Measurements from ENCODE around the gene ARHGAP22. TPM values are rescaled to one million over a fixed set of nuclear protein-coding genes. Genes with fewer than 3 reads are reported as not detected.

Gene ARHGAP22
- total RNA-seq, 1 donor from 2014 or later, result 0.82 TPM

DNA sequence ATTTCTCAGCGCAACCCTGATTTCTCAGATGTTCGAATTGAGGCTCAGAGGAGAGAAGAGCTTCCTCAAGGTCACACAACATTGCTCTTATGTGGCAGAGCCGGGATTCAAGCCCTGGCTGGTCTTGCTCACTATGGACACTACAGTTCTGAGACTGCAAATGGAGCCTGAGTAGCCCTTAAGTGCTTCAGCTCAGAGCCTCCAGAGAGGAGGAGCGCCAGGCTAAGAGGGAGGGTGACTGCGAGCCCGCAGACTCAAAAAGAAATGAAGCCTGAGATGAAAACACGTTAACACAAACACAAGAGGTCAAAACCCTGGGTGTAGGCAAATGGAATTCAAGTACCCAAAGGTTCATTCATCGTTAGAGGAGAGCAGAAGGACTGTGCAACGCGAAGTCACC is 13.9 kb downstream of the ARHGAP22 start:
- ChIA-PET POLR2A (no interaction called here), CTCF (no interaction called here)
- Mint-ChIP-seq H3K36me3 (ENCODE audit: low read depth) (no peaks in the 10 kb centered on the region), H3K4me1 (peaks cover 2% of the 10 kb centered on the region), H3K4me3 (no peak overlapping the region), H3K9me3 (no peaks in the 10 kb centered on the region), H3K27me3 (no peaks in the 10 kb centered on the region), H3K27ac (no peak overlapping the region)
- no peak for ATAC-seq (ENCODE audit: low read depth)
- intact Hi-C loops (cut with micrococcal nuclease), result no loop called here
- TF ChIP-seq, protein P1, sequence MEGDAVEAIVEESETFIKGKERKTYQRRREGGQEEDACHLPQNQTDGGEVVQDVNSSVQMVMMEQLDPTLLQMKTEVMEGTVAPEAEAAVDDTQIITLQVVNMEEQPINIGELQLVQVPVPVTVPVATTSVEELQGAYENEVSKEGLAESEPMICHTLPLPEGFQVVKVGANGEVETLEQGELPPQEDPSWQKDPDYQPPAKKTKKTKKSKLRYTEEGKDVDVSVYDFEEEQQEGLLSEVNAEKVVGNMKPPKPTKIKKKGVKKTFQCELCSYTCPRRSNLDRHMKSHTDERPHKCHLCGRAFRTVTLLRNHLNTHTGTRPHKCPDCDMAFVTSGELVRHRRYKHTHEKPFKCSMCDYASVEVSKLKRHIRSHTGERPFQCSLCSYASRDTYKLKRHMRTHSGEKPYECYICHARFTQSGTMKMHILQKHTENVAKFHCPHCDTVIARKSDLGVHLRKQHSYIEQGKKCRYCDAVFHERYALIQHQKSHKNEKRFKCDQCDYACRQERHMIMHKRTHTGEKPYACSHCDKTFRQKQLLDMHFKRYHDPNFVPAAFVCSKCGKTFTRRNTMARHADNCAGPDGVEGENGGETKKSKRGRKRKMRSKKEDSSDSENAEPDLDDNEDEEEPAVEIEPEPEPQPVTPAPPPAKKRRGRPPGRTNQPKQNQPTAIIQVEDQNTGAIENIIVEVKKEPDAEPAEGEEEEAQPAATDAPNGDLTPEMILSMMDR (IDR thresholded peaks at IDR 0.05), result no peak
- DNase-seq, result no peak

DNA sequence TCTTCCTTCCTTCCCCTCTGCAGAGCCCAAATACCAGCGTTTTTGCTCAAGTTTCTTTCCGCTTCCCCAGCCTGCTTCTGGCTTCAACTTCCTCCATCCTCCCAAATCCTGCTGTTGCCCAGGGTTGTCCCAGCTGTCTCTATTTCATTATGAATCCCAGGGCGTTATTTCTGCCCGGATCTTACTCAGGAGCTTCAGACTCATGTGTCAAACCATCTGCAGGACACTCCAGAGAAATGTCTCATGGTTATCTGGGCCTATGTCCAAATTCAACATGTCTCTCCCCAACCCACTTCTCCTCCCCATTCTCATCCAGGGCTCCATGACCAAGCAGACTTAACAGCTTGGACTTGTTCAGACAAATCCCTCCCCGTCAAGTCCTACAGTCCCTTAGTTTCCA is 15.6 kb downstream of the ARHGAP22 start:
- POLR2A ChIA-PET, result no interaction called here
- Mint-ChIP-seq H3K27ac (no peak overlapping the region), H3K4me3 (no peak overlapping the region), H3K27me3 (no peaks in the 10 kb centered on the region), H3K9me3 (peaks cover 3% of the 10 kb centered on the region), H3K4me1 (peaks cover 15% of the 10 kb centered on the region), H3K36me3 (ENCODE audit: low read depth) (no peaks in the 10 kb centered on the region)
- DNase-seq, result no peak
- TF ChIP-seq, protein P1 (IDR thresholded peaks at IDR 0.05), result no peak
- intact Hi-C loops (cut with micrococcal nuclease), result no loop called here
- no peak for ATAC-seq (ENCODE audit: low read depth)
- CTCF ChIA-PET, result interaction anchor here (1.3 to 3.5 kb wide), 2 partner anchors 18 to 36 kb away, joined by 3 to 16 read pairs; no protein-coding TSS in a partner anchor

DNA sequence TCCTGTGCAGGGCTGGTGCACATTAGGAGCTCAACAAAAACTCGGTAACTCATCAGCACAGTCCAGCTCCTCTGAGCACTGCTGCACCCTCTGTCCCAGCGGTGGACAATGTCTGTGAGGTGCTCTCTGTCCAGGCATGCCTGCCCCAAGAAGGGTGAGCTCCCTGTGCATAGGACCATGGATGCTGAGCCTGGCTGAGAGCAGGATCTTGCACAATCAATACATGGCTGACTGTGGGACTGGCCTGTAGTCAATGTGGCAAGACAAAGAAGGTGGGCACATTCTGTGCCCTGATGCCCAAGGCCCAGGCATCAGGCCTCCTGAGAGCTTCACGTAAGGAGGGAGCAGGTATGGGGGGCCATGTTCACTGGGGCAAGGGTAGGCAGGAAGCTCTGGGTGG is 17.1 kb downstream of the ARHGAP22 start:
- no peak for ATAC-seq (ENCODE audit: low read depth)

DNA sequence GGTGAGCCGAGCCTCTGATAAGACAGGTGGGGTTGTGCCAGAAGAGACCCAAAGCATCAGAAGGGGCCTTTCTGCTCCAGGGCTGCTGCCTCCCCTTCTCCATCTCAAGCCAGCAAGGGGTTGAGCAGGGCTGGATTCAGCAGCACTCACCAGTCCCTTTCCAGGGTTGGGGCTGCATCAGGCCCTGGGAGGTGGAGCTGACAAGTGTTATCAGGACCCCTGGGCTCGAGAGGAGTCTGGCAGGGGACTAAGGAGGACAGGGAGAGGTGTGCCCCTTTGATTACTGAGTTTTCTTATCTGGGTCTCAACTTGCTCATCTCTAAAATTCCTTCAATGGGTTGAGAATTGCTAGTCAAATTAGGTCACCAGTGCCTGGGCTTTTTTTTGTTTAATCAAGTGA is 17.8 kb downstream of the ARHGAP22 start:
- H3K27ac Mint-ChIP-seq, result no peak overlapping the region
- ATAC-seq (ENCODE audit: low read depth), result no peak
- peaks cover 3% of the 10 kb centered on the region for H3K9me3 Mint-ChIP-seq
- DNase-seq, result no peak
- H3K4me1 Mint-ChIP-seq, result peaks cover 29% of the 10 kb centered on the region
- ChIA-PET CTCF (interaction anchor here (3.5 kb wide), 1 partner anchor 20 kb away, joined by 16 read pairs; no protein-coding TSS in a partner anchor), POLR2A (no interaction called here)
- peaks cover 3% of the 10 kb centered on the region for H3K36me3 Mint-ChIP-seq (ENCODE audit: low read depth)
- H3K27me3 Mint-ChIP-seq, result no peaks in the 10 kb centered on the region
- intact Hi-C loops (cut with micrococcal nuclease), result no loop called here
- H3K4me3 Mint-ChIP-seq, result no peak overlapping the region
- TF ChIP-seq, protein P1 (IDR thresholded peaks at IDR 0.05), result no peak

More for the DNA sequence above, 17.1 kb downstream of the ARHGAP22 start:
- POLR2A ChIA-PET, result no interaction called here
- no peak overlapping the region for H3K27ac Mint-ChIP-seq
- no peaks in the 10 kb centered on the region for H3K36me3 Mint-ChIP-seq (ENCODE audit: low read depth)
- TF ChIP-seq, protein P1 (IDR thresholded peaks at IDR 0.05), result no peak
- H3K4me3 Mint-ChIP-seq, result no peak overlapping the region
- no peaks in the 10 kb centered on the region for H3K27me3 Mint-ChIP-seq
- peaks cover 22% of the 10 kb centered on the region for H3K4me1 Mint-ChIP-seq
- intact Hi-C loops (cut with micrococcal nuclease), result no loop called here
- no peak for DNase-seq
- H3K9me3 Mint-ChIP-seq, result peaks cover 3% of the 10 kb centered on the region
- CTCF ChIA-PET, result interaction anchor here (0.8 to 3.5 kb wide), 2 partner anchors 19 to 37 kb away, joined by 3 to 16 read pairs; no protein-coding TSS in a partner anchor

DNA sequence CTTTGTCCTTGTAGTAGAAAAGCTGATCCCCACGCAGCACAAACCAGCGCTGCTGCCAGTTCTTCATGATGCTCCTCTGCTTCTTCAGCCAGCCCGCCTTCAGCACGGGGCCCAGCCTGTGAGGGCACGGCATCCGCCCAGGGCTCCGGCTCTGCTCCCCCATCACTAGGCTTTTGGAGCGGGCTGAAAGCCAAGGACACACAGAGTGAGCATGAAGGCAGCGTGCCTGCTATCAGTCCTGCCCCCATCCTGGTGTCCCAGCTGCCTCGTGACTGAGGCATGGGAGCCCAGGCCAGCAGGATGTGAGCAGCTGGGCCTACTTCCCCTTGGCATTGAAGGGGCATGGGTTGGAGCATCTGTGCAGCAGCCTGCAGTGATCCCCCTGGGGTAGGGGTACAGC is 21.9 kb downstream of the ARHGAP22 start:
- POLR2A ChIA-PET, result no interaction called here
- CTCF ChIA-PET, result no interaction called here
- Mint-ChIP-seq H3K27me3 (no peaks in the 10 kb centered on the region), H3K4me1 (peaks cover 63% of the 10 kb centered on the region), H3K27ac (no peak overlapping the region), H3K36me3 (ENCODE audit: low read depth) (peaks cover 3% of the 10 kb centered on the region), H3K4me3 (no peak overlapping the region), H3K9me3 (peaks cover 3% of the 10 kb centered on the region)
- ATAC-seq (ENCODE audit: low read depth) (no peak), DNase-seq (no peak)
- TF ChIP-seq, protein P1 (IDR thresholded peaks at IDR 0.05), result no peak
- intact Hi-C loops (cut with micrococcal nuclease), result no loop called here

Data from activated B cell treated with CpG ODN at 0.5 μM for 24 hours (primary cell).